ENCODE results near the gene KRTAP6-3. TPM values are rescaled to one million over a fixed set of nuclear protein-coding genes. Genes with fewer than 3 reads are reported as not detected.

KRTAP6-3 gene
- total and polyA plus RNA-seq, 2 experiments from 2014 or later = not detected

Small RNAs within 50 kb of the gene (small RNA-seq; reads per million reads assigned to genes)
- gene KRTAP20-1 (ENCODE audit: low replicate concordance) (not detected), gene KRTAP20-3 (ENCODE audit: low replicate concordance) (not detected), gene KRTAP20-4 (ENCODE audit: low replicate concordance) (not detected), gene KRTAP22-1 (ENCODE audit: low replicate concordance) (not detected), gene KRTAP22-2 (ENCODE audit: low replicate concordance) (not detected)

Other genes starting within 250 kb of the KRTAP6-3 start
- gene KRTAP23-1, start 243.8 kb upstream of the KRTAP6-3 start, total RNA-seq (2014; rRNA removed; shearing (Covaris generic)) = not detected in 2 replicates
- gene KRTAP23-1, start 243.8 kb upstream of the KRTAP6-3 start, polyA plus RNA-seq (2016; fragmentation: Nextera tagmentation; extraction: Ambion mirVana) = not detected in 2 replicates
- not detected in 2 replicates for gene KRTAP13-2, start 220.2 kb upstream of the KRTAP6-3 start, total RNA-seq (2014; rRNA removed; shearing (Covaris generic))
- gene KRTAP13-2, start 220.2 kb upstream of the KRTAP6-3 start, polyA plus RNA-seq (2016; fragmentation: Nextera tagmentation; extraction: Ambion mirVana) = not detected in 2 replicates
- gene KRTAP13-1, start 196.4 kb upstream of the KRTAP6-3 start, total RNA-seq (2014; rRNA removed; shearing (Covaris generic)) = not detected in 2 replicates
- not detected in 2 replicates for gene KRTAP13-1, start 196.4 kb upstream of the KRTAP6-3 start, polyA plus RNA-seq (2016; fragmentation: Nextera tagmentation; extraction: Ambion mirVana)
- not detected in 2 replicates for gene KRTAP13-3, start 166.5 kb upstream of the KRTAP6-3 start, total RNA-seq (2014; rRNA removed; shearing (Covaris generic))
- gene KRTAP13-3, start 166.5 kb upstream of the KRTAP6-3 start, polyA plus RNA-seq (2016; fragmentation: Nextera tagmentation; extraction: Ambion mirVana) = not detected in 2 replicates
- gene KRTAP13-4, start 162.2 kb upstream of the KRTAP6-3 start, total RNA-seq (2014; rRNA removed; shearing (Covaris generic)) = not detected in 2 replicates
- not detected in 2 replicates for gene KRTAP13-4, start 162.2 kb upstream of the KRTAP6-3 start, polyA plus RNA-seq (2016; fragmentation: Nextera tagmentation; extraction: Ambion mirVana)
- gene KRTAP15-1, start 152.2 kb upstream of the KRTAP6-3 start, total RNA-seq (2014; rRNA removed; shearing (Covaris generic)) = not detected in 2 replicates
- not detected in 2 replicates for gene KRTAP15-1, start 152.2 kb upstream of the KRTAP6-3 start, polyA plus RNA-seq (2016; fragmentation: Nextera tagmentation; extraction: Ambion mirVana)
- not detected in 2 replicates for gene KRTAP19-1, start 112.1 kb upstream of the KRTAP6-3 start, total RNA-seq (2014; rRNA removed; shearing (Covaris generic))
- gene KRTAP19-1, start 112.1 kb upstream of the KRTAP6-3 start, polyA plus RNA-seq (2016; fragmentation: Nextera tagmentation; extraction: Ambion mirVana) = not detected in 2 replicates
- not detected in 2 replicates for gene KRTAP19-2, start 105.0 kb upstream of the KRTAP6-3 start, total RNA-seq (2014; rRNA removed; shearing (Covaris generic))
- gene KRTAP19-2, start 105.0 kb upstream of the KRTAP6-3 start, polyA plus RNA-seq (2016; fragmentation: Nextera tagmentation; extraction: Ambion mirVana) = not detected in 2 replicates
- not detected in 2 replicates for gene KRTAP19-3, start 100.4 kb upstream of the KRTAP6-3 start, total RNA-seq (2014; rRNA removed; shearing (Covaris generic))
- not detected in 2 replicates for gene KRTAP19-3, start 100.4 kb upstream of the KRTAP6-3 start, polyA plus RNA-seq (2016; fragmentation: Nextera tagmentation; extraction: Ambion mirVana)
- gene KRTAP19-4, start 95.3 kb upstream of the KRTAP6-3 start, total RNA-seq (2014; rRNA removed; shearing (Covaris generic)) = not detected in 2 replicates
- gene KRTAP19-4, start 95.3 kb upstream of the KRTAP6-3 start, polyA plus RNA-seq (2016; fragmentation: Nextera tagmentation; extraction: Ambion mirVana) = not detected in 2 replicates
- gene KRTAP19-5, start 90.3 kb upstream of the KRTAP6-3 start, total RNA-seq (2014; rRNA removed; shearing (Covaris generic)) = not detected in 2 replicates
- gene KRTAP19-5, start 90.3 kb upstream of the KRTAP6-3 start, polyA plus RNA-seq (2016; fragmentation: Nextera tagmentation; extraction: Ambion mirVana) = not detected in 2 replicates
- not detected in 2 replicates for gene KRTAP19-6, start 50.6 kb upstream of the KRTAP6-3 start, total RNA-seq (2014; rRNA removed; shearing (Covaris generic))
- not detected in 2 replicates for gene KRTAP19-6, start 50.6 kb upstream of the KRTAP6-3 start, polyA plus RNA-seq (2016; fragmentation: Nextera tagmentation; extraction: Ambion mirVana)
- gene KRTAP19-7, start 31.1 kb upstream of the KRTAP6-3 start, total RNA-seq (2014; rRNA removed; shearing (Covaris generic)) = not detected in 2 replicates
- not detected in 2 replicates for gene KRTAP19-7, start 31.1 kb upstream of the KRTAP6-3 start, polyA plus RNA-seq (2016; fragmentation: Nextera tagmentation; extraction: Ambion mirVana)
- not detected in 2 replicates for gene KRTAP22-2, start 2.0 kb upstream of the KRTAP6-3 start, total RNA-seq (2014; rRNA removed; shearing (Covaris generic))
- gene KRTAP22-2, start 2.0 kb upstream of the KRTAP6-3 start, polyA plus RNA-seq (2016; fragmentation: Nextera tagmentation; extraction: Ambion mirVana) = not detected in 2 replicates
- gene KRTAP6-2, start 6.5 kb downstream of the KRTAP6-3 start, total RNA-seq (2014; rRNA removed; shearing (Covaris generic)) = not detected in 2 replicates
- not detected in 2 replicates for gene KRTAP6-2, start 6.5 kb downstream of the KRTAP6-3 start, polyA plus RNA-seq (2016; fragmentation: Nextera tagmentation; extraction: Ambion mirVana)
- gene KRTAP22-1, start 8.6 kb downstream of the KRTAP6-3 start, total RNA-seq (2014; rRNA removed; shearing (Covaris generic)) = not detected in 2 replicates
- gene KRTAP22-1, start 8.6 kb downstream of the KRTAP6-3 start, polyA plus RNA-seq (2016; fragmentation: Nextera tagmentation; extraction: Ambion mirVana) = not detected in 2 replicates
- not detected in 2 replicates for gene KRTAP6-1, start 21.5 kb downstream of the KRTAP6-3 start, total RNA-seq (2014; rRNA removed; shearing (Covaris generic))
- not detected in 2 replicates for gene KRTAP6-1, start 21.5 kb downstream of the KRTAP6-3 start, polyA plus RNA-seq (2016; fragmentation: Nextera tagmentation; extraction: Ambion mirVana)
- not detected in 2 replicates for gene KRTAP20-1, start 24.0 kb downstream of the KRTAP6-3 start, total RNA-seq (2014; rRNA removed; shearing (Covaris generic))
- not detected in 2 replicates for gene KRTAP20-1, start 24.0 kb downstream of the KRTAP6-3 start, polyA plus RNA-seq (2016; fragmentation: Nextera tagmentation; extraction: Ambion mirVana)
- gene KRTAP20-4, start 28.2 kb downstream of the KRTAP6-3 start, total RNA-seq (2014; rRNA removed; shearing (Covaris generic)) = not detected in 2 replicates
- not detected in 2 replicates for gene KRTAP20-4, start 28.2 kb downstream of the KRTAP6-3 start, polyA plus RNA-seq (2016; fragmentation: Nextera tagmentation; extraction: Ambion mirVana)
- gene KRTAP20-2, start 42.8 kb downstream of the KRTAP6-3 start, total RNA-seq (2014; rRNA removed; shearing (Covaris generic)) = not detected in 2 replicates
- not detected in 2 replicates for gene KRTAP20-2, start 42.8 kb downstream of the KRTAP6-3 start, polyA plus RNA-seq (2016; fragmentation: Nextera tagmentation; extraction: Ambion mirVana)
- not detected in 2 replicates for gene KRTAP20-3, start 50.4 kb downstream of the KRTAP6-3 start, total RNA-seq (2014; rRNA removed; shearing (Covaris generic))
- gene KRTAP20-3, start 50.4 kb downstream of the KRTAP6-3 start, polyA plus RNA-seq (2016; fragmentation: Nextera tagmentation; extraction: Ambion mirVana) = not detected in 2 replicates
- not detected in 2 replicates for gene KRTAP21-3, start 126.3 kb downstream of the KRTAP6-3 start, total RNA-seq (2014; rRNA removed; shearing (Covaris generic))
- not detected in 2 replicates for gene KRTAP21-3, start 126.3 kb downstream of the KRTAP6-3 start, polyA plus RNA-seq (2016; fragmentation: Nextera tagmentation; extraction: Ambion mirVana)
- not detected in 2 replicates for gene KRTAP21-2, start 154.8 kb downstream of the KRTAP6-3 start, total RNA-seq (2014; rRNA removed; shearing (Covaris generic))
- not detected in 2 replicates for gene KRTAP21-2, start 154.8 kb downstream of the KRTAP6-3 start, polyA plus RNA-seq (2016; fragmentation: Nextera tagmentation; extraction: Ambion mirVana)
- gene KRTAP21-1, start 163.0 kb downstream of the KRTAP6-3 start, total RNA-seq (2014; rRNA removed; shearing (Covaris generic)) = not detected in 2 replicates
- not detected in 2 replicates for gene KRTAP21-1, start 163.0 kb downstream of the KRTAP6-3 start, polyA plus RNA-seq (2016; fragmentation: Nextera tagmentation; extraction: Ambion mirVana)
- gene KRTAP8-1, start 220.8 kb downstream of the KRTAP6-3 start, total RNA-seq (2014; rRNA removed; shearing (Covaris generic)) = not detected in 2 replicates
- not detected in 2 replicates for gene KRTAP8-1, start 220.8 kb downstream of the KRTAP6-3 start, polyA plus RNA-seq (2016; fragmentation: Nextera tagmentation; extraction: Ambion mirVana)
- gene KRTAP7-1, start 237.3 kb downstream of the KRTAP6-3 start, total RNA-seq (2014; rRNA removed; shearing (Covaris generic)) = not detected in 2 replicates
- gene KRTAP7-1, start 237.3 kb downstream of the KRTAP6-3 start, polyA plus RNA-seq (2016; fragmentation: Nextera tagmentation; extraction: Ambion mirVana) = not detected in 2 replicates

Data from GM23338 (cell line).